ENCODE results near the gene SLC4A5. TPM values are rescaled to one million over a fixed set of nuclear protein-coding genes. Genes with fewer than 3 reads are reported as not detected.

Gene SLC4A5
- polyA plus RNA-seq, 1 donor: 2.0 TPM

Other genes with a start within 250 kb of the SLC4A5 start
- gene BOLA3, start 195.5 kb downstream of the SLC4A5 start, polyA plus RNA-seq (ENCODE audit: insufficient read length): 23.3 TPM
- gene MOB1A, start 164.5 kb downstream of the SLC4A5 start, polyA plus RNA-seq (ENCODE audit: insufficient read length): 41.5 TPM
- 21.8 TPM for gene MTHFD2, start 144.8 kb downstream of the SLC4A5 start, polyA plus RNA-seq (ENCODE audit: insufficient read length)
- 98.0 TPM for gene DCTN1, start 36.9 kb upstream of the SLC4A5 start, polyA plus RNA-seq (ENCODE audit: insufficient read length)
- 2.2 TPM for gene C2orf81, start 78.2 kb upstream of the SLC4A5 start, polyA plus RNA-seq (ENCODE audit: insufficient read length)
- gene WDR54, start 78.3 kb upstream of the SLC4A5 start, polyA plus RNA-seq (ENCODE audit: insufficient read length): 8.7 TPM
- gene RTKN, start 98.5 kb upstream of the SLC4A5 start, polyA plus RNA-seq (ENCODE audit: insufficient read length): 50.9 TPM
- 19.0 TPM for gene INO80B, start 111.7 kb upstream of the SLC4A5 start, polyA plus RNA-seq (ENCODE audit: insufficient read length)
- 57.6 TPM for gene WBP1, start 115.0 kb upstream of the SLC4A5 start, polyA plus RNA-seq (ENCODE audit: insufficient read length)
- 30.4 TPM for gene MOGS, start 122.0 kb upstream of the SLC4A5 start, polyA plus RNA-seq (ENCODE audit: insufficient read length)
- 66.9 TPM for gene MRPL53, start 129.3 kb upstream of the SLC4A5 start, polyA plus RNA-seq (ENCODE audit: insufficient read length)
- gene CCDC142, start 139.6 kb upstream of the SLC4A5 start, polyA plus RNA-seq (ENCODE audit: insufficient read length): 9.9 TPM
- gene TTC31, start 139.7 kb upstream of the SLC4A5 start, polyA plus RNA-seq (ENCODE audit: insufficient read length): 18.3 TPM
- gene LBX2, start 156.2 kb upstream of the SLC4A5 start, polyA plus RNA-seq (ENCODE audit: insufficient read length): 1.2 TPM
- gene PCGF1, start 164.3 kb upstream of the SLC4A5 start, polyA plus RNA-seq (ENCODE audit: insufficient read length): 14.1 TPM
- gene TLX2, start 171.0 kb upstream of the SLC4A5 start, polyA plus RNA-seq (ENCODE audit: insufficient read length): not detected
- gene DQX1, start 182.8 kb upstream of the SLC4A5 start, polyA plus RNA-seq (ENCODE audit: insufficient read length): 0.14 TPM
- gene AUP1, start 186.3 kb upstream of the SLC4A5 start, polyA plus RNA-seq (ENCODE audit: insufficient read length): 60.5 TPM
- 28.8 TPM for gene HTRA2, start 186.5 kb upstream of the SLC4A5 start, polyA plus RNA-seq (ENCODE audit: insufficient read length)
- gene LOXL3, start 210.5 kb upstream of the SLC4A5 start, polyA plus RNA-seq (ENCODE audit: insufficient read length): 8.7 TPM
- gene DOK1, start 211.3 kb upstream of the SLC4A5 start, polyA plus RNA-seq (ENCODE audit: insufficient read length): 5.5 TPM

Measured in forelimb muscle (tissue), 1 donor.